GM12872 (cell line): ENCODE results near the gene ZNF567.

Source experiments
- CTCF ChIP-seq: IDR thresholded peaks from 3 replicates; pipeline ENCODE4 v1.5.1; 2011; ENCODE audit warnings: low read depth, mild to moderate bottlenecking, low read length, moderate library complexity; ENCODE audit not compliant: insufficient read depth

ZNF567 gene

GRCh38 chr19:36674201-36674600 is 13.2 kb upstream of the ZNF567 start:
- TF ChIP-seq CTCF = no peak

- no peak for TF ChIP-seq CTCF
Observed at GRCh38 chr19:36679455-36679854, 8.0 kb upstream of the ZNF567 start.

- no peak for TF ChIP-seq CTCF
Observed at GRCh38 chr19:36685835-36686234, 1.6 kb upstream of the ZNF567 start.

GRCh38 chr19:36686365-36687213 is 823 bp upstream of the ZNF567 start:
- no peak for TF ChIP-seq CTCF

GRCh38 chr19:36688058-36688457 is 646 bp downstream of the ZNF567 start:
- no peak for TF ChIP-seq CTCF

- TF ChIP-seq CTCF = no peak
Observed at GRCh38 chr19:36707134-36707533, 19.7 kb downstream of the ZNF567 start.

- no peak for TF ChIP-seq CTCF
Observed at GRCh38 chr19:36709423-36709822, 22.0 kb downstream of the ZNF567 start.
